ENCODE measurements around the gene BDH1.
"Not testable (repeated sequence)": the region's sequence is repeated elsewhere in the genome, so short reads cannot be mapped to it uniquely, and the experiment has no call there.

BDH1 gene

GRCh38 chr3:197520311-197521276, 35.2 kb downstream of the BDH1 start:
- DNase-seq (ENCODE audit: low read depth) = no peak

GRCh38 chr3:197519801-197520211, 36.0 kb downstream of the BDH1 start:
- DNase-seq (ENCODE audit: low read depth) = no peak

DNA sequence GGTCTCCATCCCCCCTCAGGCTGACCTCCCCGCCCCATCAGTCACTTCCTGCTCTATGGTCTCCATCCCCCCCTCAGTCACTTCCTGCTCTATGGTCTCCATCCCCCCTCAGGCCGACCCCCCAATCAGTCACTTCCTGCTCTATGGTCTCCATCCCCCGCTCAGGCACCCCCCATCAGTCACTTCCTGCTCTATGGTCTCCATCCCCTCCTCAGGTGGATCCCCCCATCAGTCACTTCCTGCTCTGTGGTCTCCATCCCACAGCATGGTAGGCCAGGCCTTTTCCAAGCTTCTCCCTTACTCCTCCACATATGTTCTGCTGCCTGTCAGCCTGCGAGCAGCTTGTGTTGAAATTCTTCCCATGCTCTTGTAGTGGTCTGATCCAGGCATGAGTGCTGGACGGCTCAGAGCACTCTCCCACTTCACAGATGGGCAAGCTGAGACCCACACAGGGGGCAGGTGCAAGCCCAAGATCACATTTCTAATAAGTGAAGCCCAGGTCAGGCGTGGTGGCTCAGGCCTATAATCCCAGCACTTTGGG, 36.8 kb downstream of the BDH1 start:
- no peak for DNase-seq (ENCODE audit: low read depth)

DNA sequence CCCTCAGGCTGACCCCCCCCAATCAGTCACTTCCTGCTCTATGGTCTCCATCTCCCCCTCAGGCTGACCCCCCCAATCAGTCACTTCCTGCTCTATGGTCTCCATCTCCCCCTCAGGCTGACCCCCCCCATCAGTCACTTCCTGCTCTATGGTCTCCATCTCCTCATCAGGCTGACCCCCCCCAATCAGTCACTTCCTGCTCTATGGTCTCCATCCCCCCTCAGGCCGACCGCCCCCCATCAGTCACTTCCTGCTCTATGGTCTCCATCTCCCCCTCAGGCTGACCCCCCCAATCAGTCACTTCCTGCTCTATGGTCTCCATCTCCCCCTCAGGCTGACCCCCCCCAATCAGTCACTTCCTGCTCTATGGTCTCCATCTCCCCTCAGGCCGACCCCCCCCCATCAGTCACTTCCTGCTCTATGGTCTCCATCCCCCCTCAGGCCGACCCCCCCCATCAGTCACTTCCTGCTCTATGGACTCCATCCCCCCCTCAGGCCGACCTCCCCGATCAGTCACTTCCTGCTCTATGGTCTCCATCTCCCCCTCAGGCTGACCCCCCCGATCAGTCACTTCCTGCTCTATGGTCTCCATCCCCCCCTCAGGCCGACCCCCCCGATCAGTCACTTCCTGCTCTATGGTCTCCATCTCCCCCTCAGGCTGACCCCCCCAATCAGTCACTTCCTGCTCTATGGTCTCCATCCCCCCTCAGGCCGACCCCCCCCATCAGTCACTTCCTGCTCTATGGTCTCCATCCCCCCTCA, 37.7 kb downstream of the BDH1 start:
- DNase-seq (ENCODE audit: low read depth) = not testable (repeated sequence)

DNA sequence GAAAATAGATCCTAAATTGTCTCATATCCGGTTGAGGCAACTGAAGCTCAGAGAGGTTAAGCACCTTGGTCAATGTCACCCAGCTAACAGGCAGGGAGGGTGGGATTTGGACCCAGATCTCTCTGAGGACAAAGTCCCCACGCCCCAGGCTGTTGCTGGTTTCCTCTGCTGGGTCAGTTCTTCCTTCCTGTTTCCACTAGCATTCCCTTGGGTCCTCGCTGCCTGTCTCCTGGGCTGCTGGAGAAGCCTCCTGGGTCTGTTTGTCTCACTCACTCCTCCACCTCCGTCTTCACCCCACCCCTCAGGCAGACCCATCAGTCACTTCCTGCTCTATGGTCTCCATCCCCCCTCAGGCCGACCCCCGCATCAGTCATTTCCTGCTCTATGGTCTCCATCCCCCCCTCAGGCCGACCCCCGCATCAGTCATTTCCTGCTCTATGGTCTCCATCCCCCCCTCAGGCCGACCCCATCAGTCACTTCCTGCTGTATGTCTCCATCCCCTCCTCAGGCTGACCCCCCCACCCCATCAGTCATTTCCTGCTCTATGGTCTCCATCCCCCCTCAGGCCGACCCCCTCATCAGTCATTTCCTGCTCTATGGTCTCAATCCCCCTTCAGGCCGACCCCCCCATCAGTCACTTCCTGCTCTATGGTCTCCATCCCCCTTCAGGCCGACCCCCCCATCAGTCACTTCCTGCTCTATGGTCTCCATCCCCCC, 38.7 kb downstream of the BDH1 start:
- not testable (repeated sequence) for DNase-seq (ENCODE audit: low read depth)

- no peak for DNase-seq (ENCODE audit: low read depth)
Observed at GRCh38 chr3:197516517-197516889, 39.3 kb downstream of the BDH1 start.

DNA sequence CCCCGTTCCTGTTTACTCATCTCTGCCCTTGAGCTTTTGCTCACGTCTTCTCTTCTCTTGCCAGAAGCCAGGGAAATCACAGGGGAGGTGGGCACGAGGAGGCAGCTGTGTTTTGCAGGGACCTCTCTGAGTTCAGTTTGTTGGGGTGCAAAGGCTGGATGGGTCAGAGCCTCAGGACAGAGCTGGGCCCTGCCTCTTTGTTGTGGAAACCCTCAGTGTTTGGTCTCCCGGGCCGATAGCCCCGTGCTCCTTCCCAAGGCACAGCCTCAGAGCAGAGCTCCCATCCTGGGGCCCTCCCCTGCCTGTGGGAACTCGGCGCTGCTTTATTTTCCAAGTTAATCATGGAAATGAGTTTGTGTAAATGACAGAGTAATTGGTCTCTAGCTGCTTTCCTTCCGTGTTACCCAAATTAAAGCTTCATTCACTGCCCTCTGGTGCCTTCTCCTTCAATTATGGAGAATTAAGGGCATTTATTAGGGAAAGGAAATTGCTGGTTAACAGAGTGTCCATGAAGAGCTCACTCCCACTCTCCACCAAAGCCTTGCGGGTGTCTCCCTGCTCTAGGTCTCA, 40.9 kb downstream of the BDH1 start:
- DNase-seq (ENCODE audit: low read depth) = no peak

DNA sequence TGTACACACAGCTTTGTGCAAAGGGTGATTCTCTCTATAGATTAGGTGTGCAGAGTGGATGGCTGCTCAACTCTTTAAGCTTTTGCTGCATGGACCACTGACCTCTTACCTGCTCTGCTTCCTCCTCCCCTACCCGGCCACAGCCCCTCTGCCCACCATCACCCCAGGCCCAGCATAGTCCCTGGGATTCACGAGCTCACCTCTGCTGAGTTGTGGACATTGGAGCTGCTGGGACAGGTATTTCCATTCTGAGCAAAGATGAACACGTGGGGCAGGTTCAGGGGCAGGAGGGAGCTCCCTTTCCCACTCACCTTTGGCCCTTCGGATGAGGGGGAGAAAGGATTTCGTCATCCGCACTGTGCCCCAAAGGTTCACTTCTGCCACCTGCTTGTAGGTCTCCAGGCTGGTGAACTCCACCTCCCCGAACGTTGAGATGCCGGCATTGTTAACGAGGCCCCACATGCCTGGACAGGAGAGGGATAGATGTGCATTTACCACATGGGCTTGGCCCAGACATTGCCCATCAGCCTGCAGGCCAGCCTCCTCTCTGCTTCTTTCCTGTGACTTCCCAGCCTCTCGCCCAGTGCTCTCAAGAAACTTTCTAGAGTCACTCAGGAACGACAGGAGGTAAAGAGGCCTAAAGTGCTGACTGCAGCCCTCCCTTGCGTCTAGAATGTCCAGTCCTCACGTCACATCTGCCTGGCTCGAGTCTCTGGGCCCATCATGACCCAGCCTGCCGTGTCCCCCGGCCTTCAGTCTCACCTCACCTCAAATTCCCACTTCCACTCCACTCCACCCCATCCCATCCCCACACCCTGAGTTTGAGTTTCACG, 41.6 kb downstream of the BDH1 start:
- no peak for DNase-seq (ENCODE audit: low read depth)

GRCh38 chr3:197512691-197513571, 42.8 kb downstream of the BDH1 start:
- DNase-seq (ENCODE audit: low read depth) = no peak

DNA sequence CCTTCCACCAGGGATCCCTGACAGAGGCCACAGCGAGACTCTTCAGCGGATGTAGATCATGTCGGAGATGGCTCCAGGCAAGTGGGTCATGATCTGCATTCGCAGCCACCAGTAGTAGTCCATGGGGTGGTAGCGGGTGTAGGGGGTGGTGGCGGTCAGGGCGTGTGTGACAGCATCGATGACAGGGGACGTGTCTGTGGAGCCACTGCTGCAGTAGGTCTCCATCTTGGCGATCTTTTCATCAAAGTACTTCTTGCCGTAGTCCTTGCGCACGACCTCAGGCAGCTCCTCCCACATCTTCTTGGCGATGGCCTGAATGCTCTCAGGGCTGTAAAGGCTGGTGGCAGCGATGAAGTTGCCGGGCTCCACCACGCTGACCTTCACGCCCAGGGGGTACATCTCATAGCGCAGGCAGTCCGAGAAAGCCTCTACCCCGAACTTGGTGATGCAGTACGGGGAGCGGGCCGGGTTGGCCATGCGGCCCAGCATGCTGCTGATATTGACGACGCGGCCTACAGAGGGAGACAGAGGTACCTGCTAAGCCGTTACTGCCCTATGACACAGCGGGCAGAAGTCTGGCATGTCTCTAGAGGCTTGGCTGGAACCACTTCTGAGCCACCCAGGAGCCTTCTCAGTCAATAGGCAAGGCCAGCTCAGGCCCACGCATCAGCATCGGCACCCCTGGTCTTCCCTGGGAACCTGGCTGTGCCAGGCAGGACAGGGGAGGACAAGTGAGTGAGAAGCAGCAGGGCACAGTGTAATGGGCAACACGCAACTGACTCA, 43.7 kb downstream of the BDH1 start:
- DNase-seq (ENCODE audit: low read depth) = no peak

DNA sequence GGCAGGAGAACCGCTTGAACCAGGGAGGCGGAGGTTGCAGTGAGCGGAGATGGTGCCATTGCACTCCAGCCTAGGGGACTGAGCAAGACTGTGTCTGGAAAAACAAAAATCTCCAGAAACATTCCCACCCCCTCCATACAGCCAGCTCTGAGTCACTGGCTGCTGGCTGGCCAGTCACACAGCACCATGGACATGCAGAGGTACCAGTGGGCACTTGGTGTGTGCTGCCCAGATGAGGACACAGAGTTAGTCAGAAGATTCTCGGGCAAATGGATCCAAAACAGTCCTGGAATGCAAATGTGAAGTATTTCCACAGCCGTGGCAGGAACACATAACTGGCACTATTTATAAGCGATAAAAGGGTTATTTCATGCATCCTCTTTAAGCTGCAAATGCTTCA, 44.6 kb downstream of the BDH1 start:
- no peak for DNase-seq (ENCODE audit: low read depth)

- DNase-seq (ENCODE audit: low read depth) = no peak
Observed at GRCh38 chr3:197510642-197511018, 45.1 kb downstream of the BDH1 start.

- no peak for DNase-seq (ENCODE audit: low read depth)
Observed at GRCh38 chr3:197508924-197509775, 46.6 kb downstream of the BDH1 start.

- DNase-seq (ENCODE audit: low read depth) = no peak
Observed at GRCh38 chr3:197508461-197508860, 47.3 kb downstream of the BDH1 start.

DNA sequence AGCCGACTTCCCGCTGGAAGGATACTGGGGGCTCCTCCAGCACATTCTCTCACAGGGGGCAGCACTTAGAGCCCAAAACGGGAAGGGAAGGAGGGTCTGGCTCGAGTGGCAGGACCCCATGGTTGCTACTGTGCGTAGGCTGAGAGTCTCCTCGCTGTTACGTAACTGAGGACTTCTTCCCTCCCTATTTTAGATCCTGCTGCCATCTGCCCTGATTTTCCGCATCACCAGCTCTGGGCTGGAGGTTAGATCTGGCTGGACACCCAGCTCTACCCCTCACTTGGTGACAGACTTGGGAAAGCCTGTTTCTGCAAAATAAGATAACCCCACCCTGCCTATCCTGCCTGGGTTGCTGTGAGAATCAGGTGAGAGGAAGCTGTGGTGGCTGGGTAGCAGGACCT, 47.7 kb downstream of the BDH1 start:
- no peak for DNase-seq (ENCODE audit: low read depth)

DNA sequence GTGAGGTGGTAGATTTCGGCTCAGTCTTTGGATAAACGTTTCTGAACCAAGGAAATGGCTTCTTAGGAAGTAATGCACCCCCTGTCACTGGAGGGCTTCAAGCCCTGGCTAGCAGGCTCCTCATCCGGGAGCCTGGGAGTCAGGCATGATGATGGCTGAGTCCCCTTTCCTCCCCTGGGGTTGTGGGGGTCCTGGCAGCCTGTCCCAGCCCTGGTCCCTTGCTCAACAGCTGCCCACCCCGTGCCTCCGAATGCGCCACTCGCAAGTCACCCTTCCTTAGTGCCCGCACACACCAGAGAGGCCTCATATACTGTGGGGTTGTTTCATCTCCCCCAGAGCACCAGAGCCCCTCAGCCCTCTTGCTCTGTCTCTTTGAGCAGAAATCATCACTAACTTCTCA, 48.2 kb downstream of the BDH1 start:
- no peak for DNase-seq (ENCODE audit: low read depth)

DNA sequence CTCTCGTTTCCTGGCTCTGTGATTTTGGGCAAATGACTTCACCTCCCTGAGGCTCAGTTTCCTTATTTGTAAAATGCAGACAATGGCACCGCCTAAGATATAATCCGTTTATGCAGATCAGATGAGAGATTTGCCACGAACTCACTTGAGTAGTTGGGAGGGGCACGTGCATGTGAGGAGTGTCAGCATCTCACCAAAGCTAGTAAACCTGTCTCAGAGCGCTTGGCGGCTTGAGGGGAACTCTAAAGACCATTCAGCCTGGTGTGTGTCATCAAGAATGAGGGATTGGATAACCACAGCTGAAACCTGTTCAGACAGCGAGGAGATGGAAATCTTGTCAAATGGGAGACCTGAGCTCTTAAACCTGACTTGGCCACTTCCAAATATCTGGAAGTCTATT, 48.7 kb downstream of the BDH1 start:
- DNase-seq (ENCODE audit: low read depth) = no peak
